ENCODE data around the gene FKBP14. TPM values are rescaled to one million over a fixed set of nuclear protein-coding genes. Genes with fewer than 3 reads are reported as not detected.
"Not testable (repeated sequence)": the region's sequence is repeated elsewhere in the genome, so short reads cannot be mapped to it uniquely, and the experiment has no call there.

FKBP14 gene
- total and polyA plus RNA-seq, 2 donors from 2014 or later, result 3.2 to 15.4 TPM

DNA sequence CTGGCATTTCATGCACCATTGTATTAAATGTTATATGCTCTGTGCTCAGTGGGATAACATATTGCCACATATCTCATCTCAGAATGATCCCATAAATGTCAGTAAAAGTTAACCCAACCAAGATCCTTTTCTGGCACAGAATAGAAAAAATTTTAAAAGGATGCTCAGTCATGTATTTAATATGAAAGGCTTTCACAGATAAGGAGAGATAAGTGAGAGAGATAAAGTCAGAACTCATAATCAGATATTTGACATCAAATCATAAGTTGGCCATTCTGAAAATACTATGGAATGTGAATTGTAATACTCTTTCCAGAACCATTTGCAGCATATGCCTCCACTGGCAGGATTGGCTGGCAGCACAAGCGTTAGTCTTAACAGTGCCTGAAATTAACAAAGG lies 40.2 kb upstream of the FKBP14 start:
- Histone ChIP-seq H3K9me3 (ENCODE audit: control insufficient read depth in 2 of 3, insufficient read depth in 1 of 3, low read length in 3 of 3) (no peaks in the 10 kb centered on the region), H3K9ac (ENCODE audit: low read length in 3 of 3) (no peak overlapping the region), H3K4me3 (ENCODE audit: low read length in 3 of 3) (no peak overlapping the region), H3K36me3 (ENCODE audit: control insufficient read depth in 2 of 3, insufficient read depth in 3 of 3, low read length in 3 of 3) (peaks cover 0 to 9% (median 2%) of the 10 kb centered on the region in 3 donors), H3K27me3 (ENCODE audit: control insufficient read depth, insufficient read depth, low read length) (no peaks in the 10 kb centered on the region), H3K27ac (ENCODE audit: low read depth in 2 of 2, low read length in 2 of 2) (no peak overlapping the region), H3K4me1 (ENCODE audit: control insufficient read depth in 2 of 3, insufficient read depth in 2 of 3, low read depth in 1 of 3, low read length in 3 of 3) (no peaks in the 10 kb centered on the region)
- DNase-seq (no peak), FAIRE-seq (no peak)
- TF ChIP-seq CTCF (IDR thresholded peaks at IDR 0.05; ENCODE audit: borderline replicate concordance, extremely low read depth, insufficient read depth), result no peak
- intact Hi-C loops (cut with DNase I), result no loop called here

DNA sequence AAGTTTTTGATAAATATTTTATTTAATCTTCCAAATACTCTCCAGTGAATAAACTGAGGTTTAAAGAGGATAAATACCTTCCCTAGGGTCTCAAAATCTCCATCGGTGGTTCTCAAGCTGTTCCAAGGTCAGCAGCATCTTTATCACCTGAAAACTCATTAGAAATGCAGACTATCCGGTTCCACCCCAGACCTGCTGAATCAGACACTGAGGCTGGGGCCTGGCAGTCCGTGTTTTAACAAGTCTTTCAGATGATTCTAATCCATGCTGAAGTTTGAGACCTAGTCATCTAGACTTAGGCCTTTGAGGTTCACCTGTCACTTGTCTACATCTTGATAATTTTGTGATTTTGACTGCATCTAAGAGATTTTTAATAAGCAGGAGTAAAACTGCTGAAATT lies 39.2 kb upstream of the FKBP14 start:
- Histone ChIP-seq H3K9ac (ENCODE audit: low read length in 3 of 3) (no peak overlapping the region), H3K4me1 (ENCODE audit: control insufficient read depth in 2 of 3, insufficient read depth in 2 of 3, low read depth in 1 of 3, low read length in 3 of 3) (no peaks in the 10 kb centered on the region), H3K27ac (ENCODE audit: low read depth in 2 of 2, low read length in 2 of 2) (no peak overlapping the region), H3K9me3 (ENCODE audit: control insufficient read depth in 2 of 3, insufficient read depth in 1 of 3, low read length in 3 of 3) (no peaks in the 10 kb centered on the region), H3K36me3 (ENCODE audit: control insufficient read depth in 2 of 3, insufficient read depth in 3 of 3, low read length in 3 of 3) (peaks cover 0 to 9% (median 0%) of the 10 kb centered on the region in 3 donors), H3K4me3 (ENCODE audit: low read length in 3 of 3) (no peak overlapping the region), H3K27me3 (ENCODE audit: control insufficient read depth, insufficient read depth, low read length) (no peaks in the 10 kb centered on the region)
- TF ChIP-seq CTCF (IDR thresholded peaks at IDR 0.05; ENCODE audit: borderline replicate concordance, extremely low read depth, insufficient read depth), result no peak
- DNase-seq (no peak), FAIRE-seq (no peak)
- intact Hi-C loops (cut with DNase I), result no loop called here

DNA sequence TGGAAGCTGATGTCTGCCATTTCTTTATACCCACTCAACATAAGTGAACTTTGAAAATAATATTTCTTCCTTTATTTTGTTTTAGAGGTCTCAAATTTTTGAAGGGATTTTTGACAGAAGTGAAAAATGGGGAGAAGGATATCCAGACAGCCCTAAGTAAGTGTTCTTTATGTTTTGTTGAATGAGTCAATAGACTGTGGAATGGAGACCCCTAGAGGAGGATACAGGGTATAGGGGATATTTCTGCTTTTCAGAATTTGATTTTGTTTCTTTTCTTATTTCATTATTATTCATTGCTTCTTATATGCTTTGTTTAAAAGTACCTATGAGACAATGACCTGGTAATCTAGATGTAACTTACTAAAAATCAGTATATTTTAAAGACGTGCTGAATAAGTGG lies 36.1 kb upstream of the FKBP14 start:
- peak; percentile 82 for FAIRE-seq
- Histone ChIP-seq H3K4me1 (ENCODE audit: control insufficient read depth in 2 of 3, insufficient read depth in 2 of 3, low read depth in 1 of 3, low read length in 3 of 3) (no peaks in the 10 kb centered on the region), H3K27me3 (ENCODE audit: control insufficient read depth, insufficient read depth, low read length) (no peaks in the 10 kb centered on the region), H3K9ac (ENCODE audit: low read length in 3 of 3) (no peak overlapping the region), H3K9me3 (ENCODE audit: control insufficient read depth in 2 of 3, insufficient read depth in 1 of 3, low read length in 3 of 3) (no peaks in the 10 kb centered on the region), H3K4me3 (ENCODE audit: low read length in 3 of 3) (no peak overlapping the region), H3K36me3 (ENCODE audit: control insufficient read depth in 2 of 3, insufficient read depth in 3 of 3, low read length in 3 of 3) (peaks cover 0 to 9% (median 0%) of the 10 kb centered on the region in 3 donors), H3K27ac (ENCODE audit: low read depth in 2 of 2, low read length in 2 of 2) (no peak overlapping the region)
- intact Hi-C loops (cut with DNase I), result no loop called here
- TF ChIP-seq CTCF (IDR thresholded peaks at IDR 0.05; ENCODE audit: borderline replicate concordance, extremely low read depth, insufficient read depth), result peak; percentile 31
- peak in 2 of 5 donors; percentile 49 to 76 for DNase-seq

DNA sequence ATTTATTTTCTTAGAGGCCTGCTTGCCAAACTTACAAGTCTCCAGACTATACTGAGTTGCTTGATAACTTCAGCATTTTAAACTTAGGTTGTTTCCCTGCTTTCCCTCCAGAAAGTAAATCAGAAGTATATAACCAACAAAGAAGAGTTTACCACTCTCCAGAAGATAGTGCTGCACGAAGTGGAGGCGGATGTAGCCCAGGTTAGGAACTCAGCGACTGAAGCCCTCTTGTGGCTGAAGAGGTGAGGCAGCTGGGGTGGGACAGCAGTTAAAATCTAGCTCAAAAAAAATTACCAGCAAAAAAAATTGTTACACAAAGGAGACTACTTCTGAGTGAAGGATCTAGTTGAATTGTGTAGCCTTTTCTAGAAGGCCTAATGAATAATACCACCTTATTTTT lies 35.3 kb upstream of the FKBP14 start:
- peak; percentile 36 for TF ChIP-seq CTCF (IDR thresholded peaks at IDR 0.05; ENCODE audit: borderline replicate concordance, extremely low read depth, insufficient read depth)
- H3K9ac ChIP-seq (ENCODE audit: low read length in 3 of 3); intact Hi-C loops (cut with DNase I); H3K4me1 ChIP-seq (ENCODE audit: control insufficient read depth in 2 of 3, insufficient read depth in 2 of 3, low read depth in 1 of 3, low read length in 3 of 3); FAIRE-seq; H3K36me3 ChIP-seq (ENCODE audit: control insufficient read depth in 2 of 3, insufficient read depth in 3 of 3, low read length in 3 of 3); H3K9me3 ChIP-seq (ENCODE audit: control insufficient read depth in 2 of 3, insufficient read depth in 1 of 3, low read length in 3 of 3); H3K4me3 ChIP-seq (ENCODE audit: low read length in 3 of 3); H3K27ac ChIP-seq (ENCODE audit: low read depth in 2 of 2, low read length in 2 of 2); H3K27me3 ChIP-seq (ENCODE audit: control insufficient read depth, insufficient read depth, low read length): not testable (repeated sequence)
- DNase-seq, result peak in 3 of 5 donors; percentile 14 to 30 (median 21)
